Skeletal muscle cell (primary cell): Measurements from ENCODE around the gene HRG.
"Not testable (repeated sequence)": the region's sequence is repeated elsewhere in the genome, so short reads cannot be mapped to it uniquely, and the experiment has no call there.

Source experiments
- DNase-seq: peaks from one replicate; pipeline ENCODE4 v3.0.0-alpha.2; 2010; ENCODE audit warnings: low read depth
- H3K4me3 ChIP-seq: 2 replicates; pipeline ENCODE4 v1.5.1; 2011; ENCODE audit warnings: low read depth, mild to moderate bottlenecking, control low read depth, low read length, moderate library complexity

HRG gene

DNA sequence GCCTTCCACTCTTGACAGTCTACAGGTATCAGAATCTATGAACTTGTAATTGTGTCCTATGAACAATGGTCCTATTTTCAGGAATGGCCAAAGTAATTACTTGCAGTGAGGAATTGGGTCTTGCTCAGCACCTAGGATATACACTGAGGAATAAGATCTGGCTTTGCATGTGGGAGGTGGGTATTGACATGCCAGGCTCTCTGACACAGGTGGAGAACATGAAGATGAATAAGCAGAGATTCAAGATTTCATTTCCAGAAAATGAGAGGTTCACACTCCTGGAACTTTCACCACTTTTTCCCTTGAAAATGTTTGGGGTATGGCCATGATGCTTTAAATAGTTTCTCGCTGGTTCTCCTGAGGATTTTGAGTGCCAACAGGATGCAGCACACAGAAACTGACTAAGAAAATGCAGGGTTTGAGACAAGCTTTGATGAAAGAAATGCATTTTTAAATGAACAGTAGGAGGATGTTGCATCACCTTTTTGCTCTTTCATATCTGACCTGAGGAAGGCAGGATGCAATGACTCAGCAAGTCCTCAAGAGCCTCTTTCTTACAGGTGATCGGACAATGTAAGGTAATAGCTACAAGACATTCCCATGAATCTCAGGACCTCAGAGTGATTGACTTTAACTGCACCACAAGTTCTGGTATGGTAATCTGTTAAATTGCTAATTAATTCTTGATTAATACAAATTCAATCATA is 3.7 kb downstream of the HRG start:
- H3K4me3 ChIP-seq = no peak overlapping the region
- DNase-seq = no peak

DNA sequence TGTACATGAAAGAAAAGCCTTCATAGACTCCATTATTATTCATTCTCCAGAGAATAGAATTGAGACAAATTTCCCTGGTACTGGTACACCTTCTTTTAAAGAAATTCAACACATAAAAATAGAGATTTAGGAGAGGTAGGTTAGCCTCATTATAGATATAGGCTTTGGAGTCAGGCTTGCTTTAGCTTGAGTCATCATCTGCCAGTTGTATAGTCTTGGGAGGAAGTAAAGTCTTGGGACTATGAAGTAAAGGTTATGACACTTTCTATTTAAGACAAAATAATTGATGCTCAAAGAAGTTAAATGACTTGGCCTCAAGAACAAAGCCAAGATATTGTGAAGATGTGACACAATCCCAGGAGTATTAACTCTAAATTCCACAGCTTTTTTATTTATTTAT is 4.3 kb downstream of the HRG start:
- DNase-seq = no peak
- no peak overlapping the region for H3K4me3 ChIP-seq

DNA sequence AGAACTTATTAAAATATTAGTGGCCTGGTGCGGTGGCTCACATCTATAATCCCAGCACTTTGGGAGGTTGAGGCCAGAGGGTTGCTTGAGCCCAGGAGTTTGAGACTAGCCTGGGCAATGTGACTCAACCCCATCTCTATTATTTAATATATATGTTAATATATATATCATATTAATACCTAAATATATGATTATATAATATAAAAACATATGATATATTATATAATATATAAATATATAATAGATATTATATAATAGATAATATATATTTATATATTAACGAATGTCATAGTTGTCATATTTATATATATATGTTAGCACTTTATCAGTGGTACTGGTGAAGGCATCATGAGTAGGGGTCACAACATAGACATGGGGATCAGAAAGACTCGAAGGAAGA is 5.2 kb downstream of the HRG start:
- DNase-seq = no peak
- H3K4me3 ChIP-seq = no peak overlapping the region

DNA sequence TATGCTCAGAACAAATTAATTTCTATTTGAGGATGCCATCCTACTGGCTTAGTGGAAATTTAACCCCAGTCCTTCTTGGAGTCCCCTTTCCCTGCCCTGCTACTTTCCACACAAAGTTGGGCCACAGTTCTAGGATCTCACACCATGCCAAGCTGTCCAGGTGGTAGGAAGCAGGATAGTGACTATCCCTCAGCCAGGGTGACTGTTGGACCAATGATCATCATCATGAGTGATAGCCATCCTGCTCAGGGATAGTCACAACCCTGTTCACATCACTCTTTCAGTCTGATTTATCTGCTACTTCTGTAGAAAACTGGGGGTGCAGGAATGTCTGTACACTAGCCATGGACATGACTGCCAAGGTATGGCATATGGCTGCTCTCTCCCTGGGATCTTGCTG is 12.8 kb downstream of the HRG start:
- DNase-seq = no peak
- no peak overlapping the region for H3K4me3 ChIP-seq

DNA sequence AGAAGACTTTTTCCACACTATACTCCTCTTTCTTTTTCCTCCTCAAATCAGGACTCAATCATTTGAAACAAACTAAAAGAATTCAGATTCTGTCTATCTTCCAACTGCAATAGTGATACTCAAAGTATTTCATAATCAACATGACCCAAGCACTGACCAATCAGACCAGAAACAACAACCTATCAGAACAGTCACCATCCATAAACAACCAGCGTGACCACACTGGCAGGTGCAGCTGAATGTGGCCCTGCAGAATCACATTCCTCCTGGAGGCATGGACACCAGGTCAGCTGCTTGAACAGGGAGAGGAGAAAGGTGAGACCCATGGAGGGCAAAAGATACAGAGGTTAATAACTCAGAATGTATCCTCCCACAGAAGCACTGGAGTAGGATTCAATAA is 13.3 kb downstream of the HRG start:
- H3K4me3 ChIP-seq = no peak overlapping the region
- no peak for DNase-seq

DNA sequence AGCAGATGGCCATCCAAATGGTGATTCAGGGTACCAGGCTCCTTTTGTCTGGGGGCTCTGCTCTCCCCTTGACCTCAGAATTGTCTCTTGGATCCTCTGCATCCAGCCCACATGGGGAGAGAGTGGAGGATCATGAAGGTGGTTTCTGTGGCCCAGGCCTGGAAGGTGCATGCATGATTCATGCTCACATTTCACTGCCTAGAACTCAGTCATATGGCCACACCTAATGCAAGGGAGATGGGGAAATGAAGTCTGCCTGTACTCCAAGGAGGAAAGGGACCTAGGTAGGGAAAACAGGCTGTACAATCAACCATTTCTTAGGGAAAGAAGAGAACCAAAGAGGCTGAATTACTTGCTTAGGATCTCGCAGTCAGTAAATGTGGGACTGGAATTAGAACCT is 15.1 kb downstream of the HRG start:
- DNase-seq = no peak
- H3K4me3 ChIP-seq = no peak overlapping the region

DNA sequence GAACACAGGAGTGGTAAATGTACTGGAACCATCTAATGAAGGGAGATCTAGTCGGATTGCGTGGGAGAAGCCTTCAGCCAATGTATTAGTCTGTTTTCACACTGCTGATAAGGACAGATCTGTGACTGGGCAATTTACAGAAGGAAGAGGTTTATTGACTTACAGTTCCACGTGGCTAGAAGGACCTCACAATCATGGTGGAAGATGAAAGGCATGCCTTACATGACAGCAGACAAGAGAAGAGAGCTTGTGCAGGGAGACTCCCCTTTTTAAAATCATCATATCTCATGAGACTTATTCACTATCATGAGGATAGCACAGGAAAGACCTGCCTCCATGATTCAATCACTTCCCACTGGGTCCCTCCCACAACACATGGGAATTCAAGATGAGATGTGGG is 17.0 kb downstream of the HRG start:
- DNase-seq = no peak
- H3K4me3 ChIP-seq = no peak overlapping the region

DNA sequence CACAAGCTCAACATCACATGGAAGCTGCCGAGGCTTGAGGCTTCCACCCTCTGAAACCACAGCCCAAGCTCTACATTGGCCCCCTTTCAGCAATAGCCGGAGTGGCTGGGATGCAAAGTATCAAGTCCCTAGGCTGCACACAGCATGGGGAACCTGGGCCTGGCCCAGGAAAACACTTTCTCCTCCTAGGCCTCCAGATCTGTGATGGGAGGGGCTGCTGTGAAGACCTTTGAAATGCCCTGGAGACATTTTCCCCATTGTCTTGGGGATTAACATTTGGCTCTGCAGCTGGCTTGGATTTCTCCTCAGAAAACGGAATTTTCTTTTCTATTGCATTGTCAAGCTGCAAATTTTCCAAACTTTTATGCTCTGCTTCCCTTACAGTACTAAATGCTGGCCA is 18.2 kb downstream of the HRG start:
- no peak overlapping the region for H3K4me3 ChIP-seq
- no peak for DNase-seq

DNA sequence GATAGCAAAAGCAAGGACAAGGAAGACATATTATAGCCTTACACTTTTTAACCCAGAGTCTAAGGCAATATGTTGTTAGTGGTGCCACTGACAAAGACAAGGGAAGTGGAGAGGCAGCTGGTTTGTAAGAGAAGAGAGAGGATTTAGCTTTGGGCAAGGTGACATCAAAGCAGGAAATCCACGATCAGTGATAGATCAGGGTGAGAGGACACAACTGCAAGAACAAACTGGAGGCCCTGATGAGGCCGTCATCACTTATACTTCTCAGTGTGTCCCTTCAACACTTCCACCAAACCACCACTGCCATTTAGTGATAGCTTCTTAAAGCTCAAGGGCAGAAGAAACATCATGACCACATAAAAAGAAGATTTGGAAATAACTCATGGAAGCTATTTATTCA is 20.7 kb downstream of the HRG start:
- H3K4me3 ChIP-seq, DNase-seq: not testable (repeated sequence)

DNA sequence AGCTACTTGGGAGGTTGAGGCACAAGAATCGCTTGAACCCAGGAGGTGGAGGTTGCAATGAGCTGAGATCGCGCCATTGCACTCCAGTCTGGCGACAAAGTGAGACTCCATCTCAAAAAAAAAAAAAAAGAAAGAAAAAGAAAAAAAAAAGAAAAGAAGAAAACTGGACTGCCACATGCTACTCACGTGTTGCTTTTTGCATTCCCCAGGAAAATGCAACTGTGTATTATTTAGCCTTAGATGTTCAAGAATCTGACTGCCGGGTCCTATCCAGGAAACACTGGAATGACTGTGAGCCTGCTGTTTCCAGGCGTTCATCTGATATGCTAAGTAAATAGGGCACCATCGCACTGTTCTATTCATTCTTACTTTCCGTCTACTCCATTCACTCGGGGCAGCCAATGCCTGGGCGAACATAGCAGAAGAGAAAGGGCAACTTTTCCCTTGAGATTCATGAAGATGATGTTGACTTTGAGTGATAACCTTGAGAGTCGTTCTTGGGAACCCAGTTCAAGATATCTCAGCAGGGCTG is 21.4 kb downstream of the HRG start:
- no peak for DNase-seq
- H3K4me3 ChIP-seq = no peak overlapping the region

DNA sequence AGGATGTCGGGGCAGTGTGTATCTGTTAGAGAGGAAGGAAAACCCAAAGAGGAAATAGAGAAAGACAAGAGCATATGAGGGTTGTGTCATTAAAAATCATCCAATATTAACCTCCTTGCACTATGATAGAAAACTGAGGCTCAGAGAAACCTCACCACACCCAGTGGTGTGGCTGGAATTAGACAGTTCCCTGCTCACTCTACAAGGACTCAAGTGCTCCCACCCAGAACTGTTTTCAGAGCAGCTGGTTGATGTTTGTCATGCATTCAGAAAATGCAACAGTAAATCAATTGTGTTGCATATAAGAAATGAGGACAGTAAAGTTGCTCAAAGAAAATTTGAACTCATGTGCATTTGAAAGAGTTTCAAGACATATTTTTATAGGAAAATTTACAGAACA is 24.5 kb downstream of the HRG start:
- DNase-seq, H3K4me3 ChIP-seq: not testable (repeated sequence)

DNA sequence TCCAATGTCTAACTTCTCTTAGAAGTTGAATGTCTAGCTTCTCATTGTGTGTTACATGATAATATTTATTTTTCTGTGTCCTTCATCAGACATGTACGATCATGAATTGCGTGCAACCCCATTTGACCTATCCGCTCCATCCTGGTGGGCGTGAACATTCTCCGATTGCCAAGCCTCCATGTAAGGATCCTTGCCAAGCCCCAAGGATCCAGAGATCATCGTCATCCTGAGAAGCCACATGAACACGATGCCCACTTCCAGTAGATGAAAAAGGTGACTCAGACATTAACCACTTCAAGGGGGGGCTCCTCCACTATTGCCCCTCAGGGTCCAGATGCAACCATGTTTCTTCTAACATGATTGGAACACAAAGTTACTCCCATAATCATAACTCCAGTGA is 25.9 kb downstream of the HRG start:
- no peak for DNase-seq

DNA sequence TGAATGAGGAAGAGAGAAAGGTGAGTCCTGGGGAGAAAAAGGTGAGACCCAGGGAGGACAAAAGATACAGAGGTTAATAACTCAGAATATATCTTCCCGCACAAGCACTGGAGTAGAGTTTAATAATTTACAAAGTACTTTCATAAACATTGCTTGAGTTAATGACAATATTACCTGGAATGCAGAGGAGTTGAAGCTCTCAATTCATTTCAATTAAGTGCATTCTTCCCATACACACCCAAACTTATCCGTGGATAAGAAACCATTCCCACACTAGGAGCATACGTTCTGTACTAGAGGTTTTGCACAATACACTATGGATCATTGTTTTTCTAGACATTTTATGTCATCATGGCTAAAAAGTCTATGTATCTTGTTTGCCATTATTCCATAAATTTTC is 28.0 kb downstream of the HRG start:
- H3K4me3 ChIP-seq = no peak overlapping the region
- no peak for DNase-seq

More for the DNA sequence above, 25.9 kb downstream of the HRG start:
- no peak overlapping the region for H3K4me3 ChIP-seq

DNA sequence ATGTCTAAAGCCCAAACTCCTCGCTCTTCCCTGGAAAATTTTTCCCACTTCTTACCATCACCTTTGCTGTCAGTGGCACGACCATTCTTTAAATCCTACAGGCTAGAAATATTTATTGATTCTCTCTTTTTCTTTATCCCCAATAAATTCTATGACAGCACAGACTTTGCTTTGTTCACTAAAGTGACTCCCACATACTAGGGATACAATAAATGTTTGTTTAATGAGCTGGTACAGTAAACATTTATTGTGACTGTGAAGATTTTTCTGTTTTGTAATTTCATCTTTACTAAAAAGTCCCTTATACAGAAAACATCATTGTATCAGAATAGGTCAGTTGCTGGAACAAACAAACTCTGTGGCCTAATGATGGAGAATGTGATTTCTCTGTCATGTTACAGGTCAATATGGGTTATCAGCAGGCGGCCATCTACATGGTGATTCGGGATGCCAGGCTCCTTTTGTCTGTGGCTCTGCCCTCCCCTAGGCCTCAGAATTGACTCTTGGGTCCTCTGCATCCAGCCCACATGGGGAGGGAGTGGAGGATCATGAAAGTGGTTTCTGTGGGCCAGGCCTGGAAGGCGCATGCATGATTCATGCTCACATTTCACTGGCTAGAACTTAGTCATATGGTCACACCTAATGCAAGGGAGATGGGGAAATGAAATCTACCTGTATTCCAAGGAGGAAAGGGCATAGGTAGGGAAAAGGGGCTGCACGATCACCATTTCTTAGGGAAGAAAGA is 28.6 kb downstream of the HRG start:
- DNase-seq = no peak
- no peak overlapping the region for H3K4me3 ChIP-seq

DNA sequence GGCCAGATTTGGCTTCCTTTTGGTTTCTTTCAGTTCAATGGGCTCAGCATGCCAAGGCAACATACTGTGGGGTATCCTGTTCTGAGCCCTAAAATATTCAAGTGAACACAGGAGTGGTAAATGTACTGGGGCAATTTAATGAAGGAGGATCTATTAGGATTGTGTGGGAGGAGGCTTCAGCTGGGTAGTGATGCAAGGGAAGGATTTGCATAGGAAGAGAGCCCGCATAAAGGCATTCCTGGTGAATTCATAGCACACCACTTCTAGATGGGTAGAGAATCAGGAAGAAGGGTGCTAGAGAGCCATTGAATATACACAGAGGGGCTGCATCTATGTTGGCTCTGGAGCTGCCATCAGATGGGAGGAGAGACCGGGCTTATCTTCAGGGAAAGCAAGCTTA is 30.7 kb downstream of the HRG start:
- no peak for DNase-seq
- no peak overlapping the region for H3K4me3 ChIP-seq

DNA sequence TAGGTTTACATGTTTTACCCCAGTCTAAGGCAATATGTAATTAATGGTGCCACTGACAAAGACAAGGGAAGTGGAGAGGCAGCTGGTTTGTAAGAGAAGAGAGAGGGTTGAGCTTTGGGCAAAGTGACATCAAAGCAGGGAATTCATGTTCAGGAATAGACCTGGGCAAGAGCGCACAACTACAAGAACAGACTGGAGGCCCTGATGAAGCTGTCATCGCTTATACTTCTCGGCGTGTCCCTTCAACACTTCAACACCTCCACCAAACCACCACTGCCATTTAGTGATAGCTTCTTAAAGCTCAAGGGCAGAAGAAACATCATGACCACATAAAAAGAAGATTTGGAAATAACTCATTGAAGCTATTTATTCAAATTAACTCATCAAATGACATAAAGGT is 31.7 kb downstream of the HRG start:
- H3K4me3 ChIP-seq = no peak overlapping the region
- no peak for DNase-seq

DNA sequence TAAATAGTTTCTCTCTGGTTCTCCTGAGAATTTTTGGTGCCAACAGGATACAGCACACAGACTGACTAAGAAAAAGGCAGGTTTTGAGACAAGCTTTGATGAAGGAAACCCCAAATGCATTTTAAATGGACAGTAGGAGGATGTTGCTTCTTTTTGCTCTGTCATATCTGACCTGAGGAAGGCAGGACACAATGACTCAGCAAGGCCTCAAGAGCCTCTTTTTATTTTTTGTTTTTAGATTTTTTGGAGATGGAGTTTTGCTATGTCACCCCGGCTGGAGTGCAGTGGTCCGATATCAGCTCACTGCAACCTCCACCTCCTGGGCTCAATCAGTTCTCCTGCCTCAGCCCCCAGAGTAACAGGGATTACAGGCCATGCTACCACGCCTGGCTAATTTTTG is 34.5 kb downstream of the HRG start:
- no peak for DNase-seq
- no peak overlapping the region for H3K4me3 ChIP-seq

DNA sequence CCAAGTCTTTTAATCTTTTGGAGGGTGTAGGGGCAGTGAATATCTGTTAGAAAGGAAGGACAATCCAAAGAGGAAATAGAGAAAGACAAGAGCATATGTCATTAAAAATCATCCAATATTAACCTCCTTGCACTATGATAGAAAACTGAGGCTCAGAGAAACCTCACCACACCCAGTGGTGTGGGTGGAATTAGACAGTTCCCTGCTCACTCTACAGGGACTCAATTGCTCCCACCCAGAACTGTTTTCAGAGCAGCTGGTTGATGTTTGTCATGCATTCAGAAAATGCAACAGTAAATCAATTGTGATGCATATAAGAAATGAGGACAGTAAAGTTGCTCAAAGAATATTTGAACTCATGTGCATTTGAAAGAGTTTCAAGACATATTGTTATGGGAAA is 36.6 kb downstream of the HRG start:
- DNase-seq, H3K4me3 ChIP-seq: not testable (repeated sequence)

DNA sequence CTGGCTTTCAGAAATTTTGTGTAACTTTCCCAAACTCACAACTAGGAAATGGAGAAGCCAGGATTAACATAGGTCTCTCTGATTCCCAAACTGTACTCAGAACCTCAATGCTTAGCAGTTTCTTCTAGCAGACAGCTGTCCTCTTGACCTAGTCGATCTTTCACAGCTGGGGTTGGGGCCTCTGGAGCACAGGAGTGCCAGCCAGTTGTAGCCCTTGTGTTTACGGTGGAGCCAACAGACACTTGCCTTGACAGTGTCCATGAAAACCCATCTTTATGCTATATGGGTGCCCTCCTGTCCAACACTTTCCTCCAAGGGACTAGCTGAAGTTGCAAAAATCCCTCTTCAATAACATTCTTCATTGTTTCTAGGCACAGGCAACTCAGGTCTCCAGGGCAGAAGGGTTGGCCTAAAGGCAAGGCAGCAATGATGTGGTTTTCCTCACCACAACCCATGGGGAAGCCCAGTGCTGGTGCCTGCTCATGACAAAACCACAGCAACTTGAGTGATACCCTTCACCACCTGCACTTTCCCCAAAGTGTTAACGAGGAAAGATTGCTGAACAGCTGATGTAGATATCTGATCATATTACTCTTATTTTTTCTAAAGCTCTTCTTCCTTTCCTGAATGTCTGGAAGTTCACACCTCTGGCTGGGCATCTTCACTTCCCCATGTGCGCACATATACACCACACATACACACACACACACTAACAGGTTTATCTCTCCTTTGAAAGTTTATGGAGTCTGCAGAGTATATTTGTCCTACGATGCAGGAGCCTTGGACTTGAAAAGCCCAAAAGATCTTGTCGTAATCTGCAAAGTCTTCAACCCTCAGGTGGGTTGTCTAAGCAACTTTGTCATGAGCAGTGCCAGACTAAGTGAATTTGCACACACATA is 40.3 kb downstream of the HRG start:
- no peak for DNase-seq
- no peak overlapping the region for H3K4me3 ChIP-seq
